HS-27A (cell line): ENCODE results near the gene MAN1A1.

Source experiments
- DNase-seq: peaks from one replicate; pipeline ENCODE4 v3.0.0-alpha.2; 2012; ENCODE audit warnings: low read depth, missing footprints

MAN1A1 gene

DNA sequence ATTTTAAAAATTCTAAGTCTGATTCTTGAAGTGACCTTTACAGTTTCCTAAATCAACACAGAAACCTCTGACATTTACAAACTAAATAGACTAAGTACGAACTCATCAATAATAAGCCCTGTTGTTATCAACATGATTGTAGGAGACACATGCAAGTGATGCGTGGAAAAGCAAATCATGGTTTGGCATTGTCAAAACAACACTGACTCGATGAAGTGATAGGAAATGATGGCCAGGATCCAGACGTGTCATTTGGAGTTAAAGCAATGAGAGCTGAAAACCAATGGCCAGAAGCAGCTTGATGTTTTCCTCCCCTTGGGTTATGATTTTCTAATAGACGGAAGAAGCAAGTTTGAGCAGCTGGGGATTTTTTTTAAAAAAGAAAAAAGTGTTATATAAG is 153.7 kb downstream of the MAN1A1 start:
- DNase-seq, result no peak

GRCh38 chr6:119195204-119195603 is 154.4 kb downstream of the MAN1A1 start:
- DNase-seq, result no peak

- DNase-seq, result no peak
Observed at GRCh38 chr6:119193707-119194106, 155.9 kb downstream of the MAN1A1 start.

GRCh38 chr6:119192200-119192599 is 157.4 kb downstream of the MAN1A1 start:
- no peak for DNase-seq

- DNase-seq, result no peak
Observed at GRCh38 chr6:119190176-119190575, 159.4 kb downstream of the MAN1A1 start.

DNA sequence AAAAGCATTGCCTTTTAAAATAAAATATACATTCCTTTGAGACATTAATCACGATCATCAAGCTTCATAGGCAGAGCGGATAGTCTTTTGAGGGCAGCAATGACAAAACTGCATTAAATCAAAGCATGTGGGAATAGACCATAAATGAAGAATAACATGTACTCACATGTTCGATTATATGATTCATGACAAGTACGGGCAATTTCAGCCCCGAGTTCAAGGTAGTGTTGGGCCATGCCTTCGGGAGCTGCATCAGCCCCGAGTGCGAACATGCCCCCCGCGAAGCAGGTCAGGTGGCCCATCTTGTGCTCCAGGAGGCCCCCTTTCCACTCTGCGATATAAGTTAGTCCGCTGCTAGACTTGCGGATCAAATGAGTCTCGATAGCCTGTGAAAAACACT is 160.1 kb downstream of the MAN1A1 start:
- no peak for DNase-seq

GRCh38 chr6:119187596-119187995 is 162.0 kb downstream of the MAN1A1 start:
- DNase-seq, result no peak

- DNase-seq, result no peak
Observed at GRCh38 chr6:119186490-119186889, 163.1 kb downstream of the MAN1A1 start.

GRCh38 chr6:119184008-119184648 is 165.4 kb downstream of the MAN1A1 start:
- no peak for DNase-seq

- no peak for DNase-seq
Observed at GRCh38 chr6:119183457-119183856, 166.1 kb downstream of the MAN1A1 start.

DNA sequence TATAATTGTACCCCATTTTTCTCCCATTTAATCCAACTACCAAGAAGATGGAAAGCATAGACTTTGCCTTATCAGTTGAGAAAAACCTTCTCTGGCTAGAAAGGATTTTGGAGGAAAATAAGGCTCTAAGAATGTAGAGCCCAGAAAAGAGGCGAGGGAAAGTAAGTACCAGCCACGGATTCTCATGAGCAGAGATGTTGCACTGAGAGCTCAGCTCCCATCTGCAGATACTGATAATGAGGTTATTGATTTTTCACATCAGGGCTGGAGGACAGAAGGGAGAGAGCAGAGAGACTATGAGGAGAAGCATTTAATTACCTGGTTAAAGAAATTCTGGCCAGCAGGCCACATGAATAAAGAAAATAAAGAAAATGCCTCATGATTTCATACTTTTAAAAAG is 166.7 kb downstream of the MAN1A1 start:
- DNase-seq, result no peak

GRCh38 chr6:119182216-119182803 is 167.3 kb downstream of the MAN1A1 start:
- DNase-seq, result no peak

- DNase-seq, result no peak
Observed at GRCh38 chr6:119181046-119181445, 168.5 kb downstream of the MAN1A1 start.

GRCh38 chr6:119179842-119180241 is 169.7 kb downstream of the MAN1A1 start:
- no peak for DNase-seq

DNA sequence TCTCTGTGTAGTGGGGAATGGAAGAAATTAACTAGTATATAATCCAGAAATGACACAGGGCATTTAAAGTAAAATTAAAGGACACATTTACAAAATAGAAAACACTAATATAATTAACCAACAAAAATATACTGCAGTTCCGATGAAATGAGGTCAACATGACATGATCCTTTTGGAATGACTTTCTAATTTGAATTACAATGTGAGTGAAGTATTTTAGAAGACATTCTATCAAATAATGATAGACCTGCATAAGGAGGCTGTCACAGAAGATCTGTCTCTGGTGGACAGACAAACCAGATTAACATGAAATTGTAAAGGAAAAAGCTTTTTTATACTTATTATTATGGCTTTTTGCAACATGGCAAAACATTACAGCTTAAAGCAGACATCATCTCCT is 170.5 kb downstream of the MAN1A1 start:
- no peak for DNase-seq

GRCh38 chr6:119176445-119176844 is 173.1 kb downstream of the MAN1A1 start:
- DNase-seq, result no peak

DNA sequence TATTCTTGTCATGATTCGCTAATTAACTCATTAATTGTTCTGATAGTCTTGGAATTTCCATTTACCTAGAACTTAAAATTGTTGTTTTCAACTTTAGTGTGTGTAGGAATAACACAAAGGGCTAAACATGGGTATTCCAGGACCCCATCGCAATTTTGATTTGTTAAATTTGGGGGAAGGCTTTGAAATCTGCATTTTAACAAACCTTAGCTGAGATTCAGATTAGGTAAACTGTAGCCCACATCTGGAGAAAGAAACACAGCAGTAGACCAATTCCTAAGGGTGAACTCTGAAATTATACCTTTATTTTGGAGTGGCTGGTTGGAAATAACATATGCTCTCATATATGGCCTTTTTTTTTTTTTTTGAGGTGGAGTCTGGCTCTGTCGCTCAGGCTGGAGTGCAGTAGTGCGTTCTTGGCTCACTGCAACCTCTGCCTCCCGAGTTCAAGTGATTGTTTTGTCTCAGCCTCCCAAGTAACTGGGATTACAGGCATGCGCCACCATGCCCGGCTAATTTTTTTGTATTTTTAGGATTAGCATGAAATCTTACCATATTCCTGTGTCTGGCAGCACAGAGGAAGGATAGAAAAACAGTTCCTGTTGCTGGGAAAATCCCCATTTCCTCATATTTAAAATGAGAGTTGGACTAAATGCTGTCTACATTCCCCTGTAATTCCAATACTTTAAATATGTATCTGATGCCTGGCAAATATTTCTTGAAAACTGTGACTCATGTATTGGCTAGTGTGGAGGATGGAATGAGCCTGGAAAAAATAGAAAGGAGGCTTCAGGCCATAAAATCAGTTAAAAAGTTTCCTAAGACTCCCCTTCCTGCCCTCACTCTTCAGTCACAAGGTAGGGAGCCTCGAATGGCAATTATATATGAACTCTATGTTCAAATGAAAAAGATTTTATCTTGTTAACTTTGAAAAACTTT is 174.4 kb downstream of the MAN1A1 start:
- DNase-seq, result no peak

- DNase-seq, result no peak
Observed at GRCh38 chr6:119174085-119174445, 175.5 kb downstream of the MAN1A1 start.

GRCh38 chr6:119173249-119174084 is 176.1 kb downstream of the MAN1A1 start:
- DNase-seq, result no peak

DNA sequence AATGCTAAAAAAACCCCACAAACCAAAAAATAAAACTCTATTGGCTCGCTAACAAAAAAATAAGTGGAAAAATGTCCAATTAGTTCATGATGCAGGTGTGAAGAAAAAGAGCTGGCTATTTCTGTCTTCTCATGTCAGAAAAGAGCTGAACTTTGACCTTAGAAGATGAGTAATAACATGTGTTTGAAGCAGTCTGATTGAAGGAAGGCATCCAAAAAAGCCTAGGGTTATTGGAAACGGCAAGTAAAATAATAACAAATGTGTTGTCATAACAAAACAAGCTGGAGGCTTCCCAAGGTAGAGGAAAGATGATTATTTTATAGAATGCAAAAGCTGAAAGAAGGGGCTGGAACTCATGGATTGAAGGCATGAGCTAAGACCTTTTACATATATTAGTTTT is 176.7 kb downstream of the MAN1A1 start:
- no peak for DNase-seq

DNA sequence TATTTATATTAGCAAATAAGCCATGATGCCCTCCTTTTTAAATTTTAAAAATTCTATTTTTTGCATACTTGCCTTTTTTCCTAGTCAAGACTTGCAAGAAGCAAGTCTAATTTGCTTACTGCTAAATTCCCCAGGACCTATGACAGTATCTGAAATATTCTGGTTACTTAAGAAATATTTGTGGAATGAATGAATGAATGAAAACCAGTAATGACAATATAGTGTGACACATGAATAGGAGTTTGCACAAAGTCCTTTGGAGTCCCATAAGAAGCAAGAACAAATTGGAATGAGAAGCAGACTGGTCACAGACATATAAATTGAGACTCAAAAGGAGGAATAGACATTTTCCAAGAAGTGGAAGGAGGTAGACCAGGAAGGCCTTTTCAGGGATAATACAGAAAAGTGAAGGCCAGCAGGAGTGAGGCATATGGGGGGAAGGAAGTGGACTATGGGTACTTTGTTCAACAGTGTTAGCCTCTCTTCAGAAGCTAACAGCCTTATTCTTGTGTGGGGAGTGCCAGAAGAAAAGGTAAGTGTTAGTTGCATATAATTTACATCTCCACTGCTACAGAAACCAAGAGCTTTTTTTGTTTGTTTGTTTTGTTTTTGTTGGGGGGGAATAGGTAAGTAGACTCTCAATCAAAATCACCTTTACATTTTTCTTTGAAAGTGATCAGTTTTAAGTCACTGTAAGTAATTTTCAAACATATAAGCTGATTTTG is 177.5 kb downstream of the MAN1A1 start:
- DNase-seq, result no peak
